ENCODE measurements around the gene CCDC18.

The CCDC18 gene, protein sequence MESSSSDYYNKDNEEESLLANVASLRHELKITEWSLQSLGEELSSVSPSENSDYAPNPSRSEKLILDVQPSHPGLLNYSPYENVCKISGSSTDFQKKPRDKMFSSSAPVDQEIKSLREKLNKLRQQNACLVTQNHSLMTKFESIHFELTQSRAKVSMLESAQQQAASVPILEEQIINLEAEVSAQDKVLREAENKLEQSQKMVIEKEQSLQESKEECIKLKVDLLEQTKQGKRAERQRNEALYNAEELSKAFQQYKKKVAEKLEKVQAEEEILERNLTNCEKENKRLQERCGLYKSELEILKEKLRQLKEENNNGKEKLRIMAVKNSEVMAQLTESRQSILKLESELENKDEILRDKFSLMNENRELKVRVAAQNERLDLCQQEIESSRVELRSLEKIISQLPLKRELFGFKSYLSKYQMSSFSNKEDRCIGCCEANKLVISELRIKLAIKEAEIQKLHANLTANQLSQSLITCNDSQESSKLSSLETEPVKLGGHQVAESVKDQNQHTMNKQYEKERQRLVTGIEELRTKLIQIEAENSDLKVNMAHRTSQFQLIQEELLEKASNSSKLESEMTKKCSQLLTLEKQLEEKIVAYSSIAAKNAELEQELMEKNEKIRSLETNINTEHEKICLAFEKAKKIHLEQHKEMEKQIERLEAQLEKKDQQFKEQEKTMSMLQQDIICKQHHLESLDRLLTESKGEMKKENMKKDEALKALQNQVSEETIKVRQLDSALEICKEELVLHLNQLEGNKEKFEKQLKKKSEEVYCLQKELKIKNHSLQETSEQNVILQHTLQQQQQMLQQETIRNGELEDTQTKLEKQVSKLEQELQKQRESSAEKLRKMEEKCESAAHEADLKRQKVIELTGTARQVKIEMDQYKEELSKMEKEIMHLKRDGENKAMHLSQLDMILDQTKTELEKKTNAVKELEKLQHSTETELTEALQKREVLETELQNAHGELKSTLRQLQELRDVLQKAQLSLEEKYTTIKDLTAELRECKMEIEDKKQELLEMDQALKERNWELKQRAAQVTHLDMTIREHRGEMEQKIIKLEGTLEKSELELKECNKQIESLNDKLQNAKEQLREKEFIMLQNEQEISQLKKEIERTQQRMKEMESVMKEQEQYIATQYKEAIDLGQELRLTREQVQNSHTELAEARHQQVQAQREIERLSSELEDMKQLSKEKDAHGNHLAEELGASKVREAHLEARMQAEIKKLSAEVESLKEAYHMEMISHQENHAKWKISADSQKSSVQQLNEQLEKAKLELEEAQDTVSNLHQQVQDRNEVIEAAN (N-terminal part only)

GRCh38 chr1:93180723-93181613 lies at the start of gene CCDC18:
CCDC18 (plus strand) TSS chr1:93180724; CDS start chr1:93183362, 2,638 bp downstream.
- Mint-ChIP-seq H3K27me3 (ENCODE audit: low read depth, poor library complexity) (no peaks in the 10 kb centered on the region), H3K4me1 (peaks cover 46% of the 10 kb centered on the region), H3K27ac (peak within 1 kb of the TSS; percentile 97), H3K4me3 (peak within 1 kb of the TSS; percentile 93), H3K36me3 (ENCODE audit: low read depth) (peaks cover 7% of the 10 kb centered on the region), H3K9me3 (no peaks in the 10 kb centered on the region)
- DNase-seq, result no peak
- TF ChIP-seq CTCF (IDR thresholded peaks at IDR 0.05), result no peak

- Mint-ChIP-seq H3K4me1 (no peaks in the 10 kb centered on the region), H3K27ac (no peak overlapping the region), H3K36me3 (ENCODE audit: low read depth) (peaks cover 31% of the 10 kb centered on the region), H3K27me3 (ENCODE audit: low read depth, poor library complexity) (no peaks in the 10 kb centered on the region), H3K4me3 (no peak overlapping the region), H3K9me3 (no peaks in the 10 kb centered on the region)
- no peak for DNase-seq
- TF ChIP-seq CTCF (IDR thresholded peaks at IDR 0.05), result no peak
Measured at GRCh38 chr1:93132638-93133037, 47.9 kb upstream of the CCDC18 start.

DNA sequence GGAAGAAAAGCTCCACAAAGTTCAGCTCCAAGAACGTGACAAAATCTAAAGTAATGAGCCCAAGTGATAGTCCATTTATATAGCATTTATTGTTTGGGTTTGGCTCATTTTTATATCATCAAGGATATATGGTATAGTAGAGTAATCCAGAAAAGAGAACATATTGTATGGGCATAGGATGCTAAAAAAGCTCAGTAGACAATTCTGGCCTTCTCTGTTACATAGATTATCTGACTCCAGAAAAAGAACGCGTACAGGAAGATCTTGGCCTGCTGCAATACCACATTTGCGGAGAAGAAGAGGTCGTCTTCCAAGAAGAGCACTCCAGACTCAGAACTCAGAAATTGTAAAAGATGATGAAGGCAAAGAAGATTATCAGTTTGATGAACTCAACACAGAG lies 44.1 kb upstream of the CCDC18 start:
- Mint-ChIP-seq H3K4me3 (no peak overlapping the region), H3K27me3 (ENCODE audit: low read depth, poor library complexity) (no peaks in the 10 kb centered on the region), H3K9me3 (no peaks in the 10 kb centered on the region), H3K27ac (no peak overlapping the region), H3K36me3 (ENCODE audit: low read depth) (peaks cover 62% of the 10 kb centered on the region), H3K4me1 (no peaks in the 10 kb centered on the region)
- DNase-seq, result no peak
- no peak for TF ChIP-seq CTCF (IDR thresholded peaks at IDR 0.05)

DNA sequence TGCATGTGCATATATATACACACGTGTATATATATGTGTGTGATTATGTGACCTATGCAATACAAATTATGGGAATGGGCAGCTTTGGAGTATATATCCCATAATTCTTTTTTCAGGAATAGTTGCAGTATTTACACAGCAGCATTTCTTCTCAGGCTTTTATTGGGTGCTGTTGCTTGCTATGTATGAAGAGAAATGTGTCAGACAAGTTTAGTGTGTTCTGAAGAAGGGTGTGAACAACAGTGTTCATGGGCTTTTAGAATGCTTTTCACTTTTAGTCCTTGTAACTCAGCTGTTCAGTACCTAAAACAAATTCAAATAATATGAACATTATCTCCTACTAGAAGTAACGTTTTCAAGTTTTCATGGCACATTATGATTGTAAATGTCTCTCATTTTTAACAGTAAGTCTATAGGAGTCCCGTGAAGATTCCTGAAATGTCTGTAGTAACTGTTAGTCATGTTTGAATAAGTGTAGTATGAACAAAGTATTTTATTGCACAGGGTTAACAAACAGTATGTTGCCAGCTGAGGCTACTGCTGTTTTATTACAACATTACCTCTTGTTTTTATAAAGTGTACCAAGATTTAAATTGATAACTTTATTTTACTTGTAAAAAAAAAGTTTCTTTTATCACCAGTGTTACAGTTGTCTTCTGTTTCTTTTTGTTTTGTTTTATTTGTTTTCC lies 42.8 kb upstream of the CCDC18 start:
- Mint-ChIP-seq H3K27me3 (ENCODE audit: low read depth, poor library complexity) (no peaks in the 10 kb centered on the region), H3K9me3 (no peaks in the 10 kb centered on the region), H3K4me3 (no peak overlapping the region), H3K4me1 (no peaks in the 10 kb centered on the region), H3K36me3 (ENCODE audit: low read depth) (peaks cover 72% of the 10 kb centered on the region), H3K27ac (no peak overlapping the region)
- TF ChIP-seq CTCF (IDR thresholded peaks at IDR 0.05), result no peak
- no peak for DNase-seq

Data from nephron progenitor cell (in vitro differentiated cells).